Measurements from ENCODE around the gene OCIAD1. TPM values are rescaled to one million over a fixed set of nuclear protein-coding genes. Genes with fewer than 3 reads are reported as not detected.

Gene OCIAD1
- total and polyA plus RNA-seq, 9 donors: 73.4 to 241 (median 112) TPM

DNA sequence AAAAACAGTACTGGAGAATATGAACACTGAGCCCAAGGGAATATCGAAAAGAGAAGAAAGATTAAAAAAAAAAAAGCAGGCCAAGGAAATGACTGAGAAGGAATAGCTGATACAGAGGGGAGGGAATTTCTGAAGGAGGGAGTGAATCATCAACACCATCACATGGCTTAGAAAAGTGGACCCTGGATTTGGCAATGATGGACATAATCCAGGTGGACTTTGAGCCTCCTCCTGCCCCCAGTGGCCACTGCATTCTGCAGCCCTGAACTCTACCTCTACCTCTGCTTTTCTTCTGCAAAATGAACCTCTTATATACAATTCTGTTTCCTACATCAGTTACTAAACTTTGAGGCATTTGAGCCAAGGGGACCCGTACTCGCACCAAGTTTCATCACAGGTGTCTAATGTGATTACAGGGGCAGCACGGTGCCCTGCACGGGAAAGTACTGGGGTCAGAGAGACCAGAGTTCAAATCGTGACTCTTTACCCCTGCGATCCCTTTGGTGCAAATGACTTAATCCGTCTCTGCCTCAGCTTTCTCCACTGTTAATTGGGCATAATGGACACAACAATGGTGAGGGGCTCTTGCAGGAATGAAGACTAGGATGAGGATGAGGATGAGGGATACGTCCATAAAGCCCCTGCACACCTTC, 74.6 kb downstream of the OCIAD1 start:
- WGBS, 3 donors: 74 to 85% (median 79%) methylated on average over 9 of the region's 9 CpGs
- intact Hi-C loops (cut with DNase I): no loop called here

DNA sequence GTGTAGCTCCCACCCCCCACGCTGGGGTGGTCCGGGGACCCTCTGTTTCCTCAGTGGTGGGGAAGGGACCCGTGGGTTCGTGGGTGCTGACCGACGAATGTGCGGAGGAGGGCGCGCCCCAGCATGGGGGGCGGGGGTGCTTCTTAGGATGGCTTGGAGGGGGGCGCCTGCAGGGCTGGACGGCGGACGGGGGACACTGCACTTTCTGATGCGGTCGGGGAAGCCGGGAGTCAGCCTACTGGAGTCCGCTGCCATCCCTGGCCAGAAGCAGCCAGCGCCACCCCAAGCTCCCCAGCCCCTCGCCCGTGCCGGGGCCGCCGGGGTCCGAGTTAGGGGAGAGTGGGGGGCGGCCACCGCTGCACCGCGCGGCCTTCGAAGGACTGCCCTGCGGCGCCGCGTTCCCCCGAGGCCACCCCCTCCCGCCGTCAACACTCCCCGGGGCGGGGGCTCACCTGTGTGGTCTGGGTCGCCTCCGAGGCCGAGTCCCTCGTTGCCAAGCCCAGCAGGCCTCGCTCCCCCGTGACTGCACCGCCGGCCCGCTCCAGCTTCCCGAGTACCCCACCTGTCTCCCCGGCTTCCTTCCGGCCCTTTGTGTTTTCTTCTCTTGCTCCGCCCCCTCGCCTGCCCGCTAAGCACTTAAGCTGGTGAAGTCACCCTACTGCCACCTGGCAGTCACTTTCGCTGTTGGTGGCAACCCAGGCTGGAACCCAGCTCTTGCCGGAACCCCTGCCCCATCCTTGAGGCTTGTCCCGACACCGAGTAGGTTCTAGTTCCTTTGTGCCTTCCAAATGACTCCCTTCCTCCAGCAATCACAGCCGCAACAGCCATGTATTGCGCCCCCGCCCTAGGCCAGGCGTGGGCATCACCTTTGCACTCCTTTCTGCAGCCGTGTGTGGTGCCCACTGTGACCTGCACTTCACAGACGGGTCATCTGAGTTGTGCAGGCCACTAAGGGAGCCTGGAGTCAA, 75.6 kb downstream of the OCIAD1 start, which contains the start of gene OCIAD2:
Gene OCIAD2, minus strand, starts transcription at position 569 of the 968 bp plus-strand sequence. CDS start 2,225 bp downstream, outside the sequence.
- DNase-seq: peak; percentile 37 to 47 (median 38)
- H3K4me1 ChIP-seq (ENCODE audit: insufficient read depth): peaks cover 1% of the 10 kb centered on the region
- no peaks in the 10 kb centered on the region for H3K36me3 ChIP-seq
- H3K27me3 ChIP-seq: no peaks in the 10 kb centered on the region
- H3K9me3 ChIP-seq: no peaks in the 10 kb centered on the region
- TF ChIP-seq CTCF (IDR thresholded peaks at IDR 0.05) (no peak), POLR2A (IDR thresholded peaks at IDR 0.05) (no peak), EP300 (IDR thresholded peaks at IDR 0.05) (no peak)
- peak within 1 kb of the TSS; percentile 71 for H3K4me3 ChIP-seq
- WGBS, 3 donors: 6 to 12% (median 9%) methylated on average over 34 to 65 of the region's 65 CpGs
- no peak within 1 kb of the TSS for H3K27ac ChIP-seq
- intact Hi-C loops (cut with DNase I): no loop called here

More for the DNA sequence above, 74.6 kb downstream of the OCIAD1 start:
- no peaks in the 10 kb centered on the region for H3K36me3 ChIP-seq
- no peak overlapping the region for H3K27ac ChIP-seq
- no peak for TF ChIP-seq CTCF (IDR thresholded peaks at IDR 0.05)
- no peak for DNase-seq
- no peaks in the 10 kb centered on the region for H3K27me3 ChIP-seq
- peaks cover 1% of the 10 kb centered on the region for H3K4me1 ChIP-seq (ENCODE audit: insufficient read depth)
- peak overlapping the region; percentile 71 for H3K4me3 ChIP-seq
- H3K9me3 ChIP-seq: no peaks in the 10 kb centered on the region

DNA sequence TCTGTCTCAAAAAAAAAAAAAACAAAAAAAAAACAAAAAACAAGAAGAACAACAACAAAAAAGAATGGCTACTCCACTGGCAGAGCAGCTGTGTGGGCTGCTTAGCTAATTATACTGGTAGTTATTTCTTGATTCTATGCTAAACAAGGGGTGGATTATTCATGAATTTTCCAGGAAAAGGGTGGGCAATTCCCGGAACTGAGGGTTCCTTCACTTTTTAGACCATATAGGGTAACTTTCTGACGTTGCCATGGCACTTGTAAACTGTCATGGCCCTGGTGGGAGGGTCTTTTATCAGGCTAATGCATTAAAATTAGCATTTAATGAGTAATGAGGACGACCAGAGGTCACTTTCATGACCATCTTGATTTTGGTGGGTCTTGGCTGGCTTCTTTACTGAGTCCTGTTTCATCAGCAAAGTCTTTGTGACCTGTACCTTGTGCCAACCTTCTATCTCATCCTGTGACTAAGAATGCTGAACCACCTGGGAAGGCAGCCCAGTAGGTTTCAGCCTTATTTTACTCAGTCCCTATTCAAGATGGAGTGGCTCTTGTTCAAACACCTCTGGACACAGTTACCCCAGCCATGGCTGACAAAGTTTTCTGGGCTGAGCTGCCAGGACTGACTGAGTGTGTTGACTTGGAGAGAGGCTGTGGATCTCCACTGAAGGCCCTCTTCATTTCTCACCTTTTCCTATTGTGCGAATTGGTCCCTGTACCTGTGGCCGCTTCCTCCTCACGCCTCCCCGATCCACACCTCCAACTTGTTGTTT, 77.0 kb downstream of the OCIAD1 start:
- Histone ChIP-seq H3K4me3 (no peak overlapping the region), H3K4me1 (ENCODE audit: insufficient read depth) (peaks cover 1% of the 10 kb centered on the region), H3K27ac (no peak overlapping the region), H3K36me3 (no peaks in the 10 kb centered on the region), H3K9me3 (no peaks in the 10 kb centered on the region), H3K27me3 (no peaks in the 10 kb centered on the region)
- 88 to 93% (median 89%) methylated on average over 7 of the region's 7 CpGs for WGBS, 3 donors
- DNase-seq: no peak
- intact Hi-C loops (cut with DNase I): no loop called here
- no peak for TF ChIP-seq CTCF (IDR thresholded peaks at IDR 0.05)
- no peak for TF ChIP-seq POLR2A (IDR thresholded peaks at IDR 0.05)
- TF ChIP-seq EP300 (IDR thresholded peaks at IDR 0.05): no peak

- H3K27ac ChIP-seq: no peak overlapping the region
- intact Hi-C loops (cut with DNase I): no loop called here
- H3K27me3 ChIP-seq: no peaks in the 10 kb centered on the region
- TF ChIP-seq EP300 (IDR thresholded peaks at IDR 0.05): no peak
- TF ChIP-seq POLR2A (IDR thresholded peaks at IDR 0.05): no peak
- TF ChIP-seq CTCF (IDR thresholded peaks at IDR 0.05): no peak
- peaks cover 1% of the 10 kb centered on the region for H3K4me1 ChIP-seq (ENCODE audit: insufficient read depth)
- H3K4me3 ChIP-seq: no peak overlapping the region
- H3K36me3 ChIP-seq: no peaks in the 10 kb centered on the region
- DNase-seq: no peak
- H3K9me3 ChIP-seq: no peaks in the 10 kb centered on the region
These were observed 77.8 kb downstream of the OCIAD1 start for GRCh38 chr4:48908687-48909086.
